HG02678 (cell line): ENCODE measurements around the gene MTSS2.

Experiments
- ATAC-seq: cut with Tn5 transposase; IDR thresholded peaks from one replicate; pipeline ENCODE4 v1.9.1; 2021; ENCODE audit warnings: mild to moderate bottlenecking, moderate library complexity; ENCODE audit not compliant: unreplicated experiment

Gene MTSS2

GRCh38 chr16:70685938-70686375 is at the start of gene MTSS2:
MTSS2 (minus strand) TSS chr16:70686053; CDS start chr16:70685791, 262 bp downstream.
- no peak for ATAC-seq

- no peak for ATAC-seq
These were observed 49.5 kb upstream of the MTSS2 start for GRCh38 chr16:70735141-70735979.

- ATAC-seq: no peak
These were observed 48.8 kb upstream of the MTSS2 start for GRCh38 chr16:70734522-70735095.

- ATAC-seq: no peak
These were observed 45.1 kb upstream of the MTSS2 start for GRCh38 chr16:70730944-70731343.

- ATAC-seq: no peak
These were observed 44.2 kb upstream of the MTSS2 start for GRCh38 chr16:70730031-70730430.

GRCh38 chr16:70729292-70729691 is 43.4 kb upstream of the MTSS2 start:
- ATAC-seq: no peak

GRCh38 chr16:70728150-70728549 is 42.3 kb upstream of the MTSS2 start:
- no peak for ATAC-seq

- ATAC-seq: no peak
These were observed 41.1 kb upstream of the MTSS2 start for GRCh38 chr16:70726892-70727361.

- no peak for ATAC-seq
These were observed 40.3 kb upstream of the MTSS2 start for GRCh38 chr16:70725912-70726828.

- no peak for ATAC-seq
These were observed 39.4 kb upstream of the MTSS2 start for GRCh38 chr16:70725024-70725911.

GRCh38 chr16:70724146-70725023 is 38.5 kb upstream of the MTSS2 start:
- ATAC-seq: no peak

- ATAC-seq: no peak
These were observed 37.9 kb upstream of the MTSS2 start for GRCh38 chr16:70723740-70724145.

GRCh38 chr16:70721202-70721963 is 35.5 kb upstream of the MTSS2 start:
- no peak for ATAC-seq

GRCh38 chr16:70720425-70721201 is 34.8 kb upstream of the MTSS2 start:
- no peak for ATAC-seq

GRCh38 chr16:70717065-70717464 is 31.2 kb upstream of the MTSS2 start:
- ATAC-seq: no peak

- ATAC-seq: no peak
These were observed 30.1 kb upstream of the MTSS2 start for GRCh38 chr16:70715860-70716357.

- ATAC-seq: no peak
These were observed 29.4 kb upstream of the MTSS2 start for GRCh38 chr16:70715055-70715858.
